Stimulated activated naive B cell treated with anti-CD40 and anti-IgM and Interleukin-4, amounts not matched to agents 10 μg/mL and 1 μg/mL and 100 μg/mL, for 72 hours (primary cell): ENCODE results near the gene RNF2.
"Not testable (repeated sequence)": the region's sequence is repeated elsewhere in the genome, so short reads cannot be mapped to it uniquely, and the experiment has no call there.

ENCODE experiments used
- ATAC-seq, 2 donors: fragments of 150-1000 bp; cut with Tn5 transposase; replicated peaks; 2 replicates each; pipeline ENCODE4 v1.10.0; 2021; ENCODE audit warnings: moderate library complexity in 1 of 2
- DNase-seq: peaks from one replicate; pipeline ENCODE4 v3.0.0; 2021
- H3K27ac Mint-ChIP-seq: one replicate; pipeline ENCODE4 v1.8.0; 2022; ENCODE audit warnings: mild to moderate bottlenecking, mixed read lengths
- H3K27me3 Mint-ChIP-seq, 2 donors: one replicate each; pipeline ENCODE4 v1.8.0; 2022; ENCODE audit warnings: mixed read lengths in 2 of 2
- H3K36me3 Mint-ChIP-seq, 2 donors: one replicate each; pipeline ENCODE4 v1.8.0; 2022; ENCODE audit warnings: mixed read lengths in 2 of 2, mild to moderate bottlenecking in 1 of 2
- H3K4me1 Mint-ChIP-seq, 2 donors: one replicate each; pipeline ENCODE4 v1.8.0; 2022; ENCODE audit warnings: mixed read lengths in 2 of 2, mild to moderate bottlenecking in 1 of 2
- H3K4me3 Mint-ChIP-seq, 2 donors: one replicate each; pipeline ENCODE4 v1.8.0; 2022; ENCODE audit warnings: mild to moderate bottlenecking in 2 of 2, mixed read lengths in 2 of 2, moderate library complexity in 1 of 2
- H3K9me3 Mint-ChIP-seq, 2 donors: one replicate each; pipeline ENCODE4 v1.8.0; 2022; ENCODE audit warnings: mixed read lengths in 2 of 2, mild to moderate bottlenecking in 1 of 2

Gene RNF2

GRCh38 chr1:185044981-185045813, at the start of gene RNF2:
Gene RNF2 (plus strand): TSS chr1:185045558. CDS start chr1:185087554, 41,996 bp downstream.
- Mint-ChIP-seq H3K27me3 (no peaks in the 10 kb centered on the region), H3K27ac (peak within 1 kb of the TSS; percentile 92), H3K9me3 (no peaks in the 10 kb centered on the region), H3K36me3 (no peaks in the 10 kb centered on the region), H3K4me1 (peaks cover 14 to 36% of the 10 kb centered on the region in 2 donors), H3K4me3 (peak within 1 kb of the TSS; percentile 95 to 97)
- peak; percentile 89 to 90 for ATAC-seq
- DNase-seq = peak; percentile 77

DNA sequence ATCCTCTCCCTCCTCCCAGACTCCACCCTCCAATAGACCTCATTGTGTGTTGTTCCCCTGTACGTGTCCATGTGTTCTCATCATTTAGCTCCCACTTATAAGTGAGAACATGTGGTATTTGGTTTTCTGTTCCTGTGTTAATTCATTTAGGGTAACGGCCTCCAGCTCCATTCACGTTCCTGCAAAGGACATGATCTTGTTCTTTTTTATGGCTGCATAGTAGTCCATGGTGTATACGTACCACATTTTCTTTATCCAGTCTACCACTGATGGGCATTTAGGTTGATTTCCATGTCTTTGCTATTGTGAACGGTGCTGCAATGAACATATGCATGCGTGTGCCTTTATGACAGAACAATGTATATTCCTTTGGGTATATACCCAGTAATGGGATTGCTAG, 45.4 kb upstream of the RNF2 start:
- H3K9me3 Mint-ChIP-seq, H3K27ac Mint-ChIP-seq, H3K4me3 Mint-ChIP-seq, H3K4me1 Mint-ChIP-seq, H3K36me3 Mint-ChIP-seq, DNase-seq, ATAC-seq: not testable (repeated sequence)
- peaks cover 11 to 27% of the 10 kb centered on the region in 2 donors for H3K27me3 Mint-ChIP-seq

- not testable (repeated sequence) for ATAC-seq
These were observed 44.0 kb upstream of the RNF2 start for GRCh38 chr1:185001312-185001880.

GRCh38 chr1:185008838-185009237, 36.5 kb upstream of the RNF2 start:
- H3K27me3 Mint-ChIP-seq = peaks cover 0 to 15% of the 10 kb centered on the region in 2 donors
- H3K36me3 Mint-ChIP-seq = no peaks in the 10 kb centered on the region
- no peaks in the 10 kb centered on the region for H3K4me1 Mint-ChIP-seq
- H3K4me3 Mint-ChIP-seq = no peak overlapping the region
- no peak overlapping the region for H3K27ac Mint-ChIP-seq
- DNase-seq (no peak), ATAC-seq (no peak)
- H3K9me3 Mint-ChIP-seq = no peaks in the 10 kb centered on the region

More at GRCh38 chr1:185001312-185001880, 44.0 kb upstream of the RNF2 start:
- not testable (repeated sequence) for H3K4me1 Mint-ChIP-seq, H3K27ac Mint-ChIP-seq, DNase-seq, H3K9me3 Mint-ChIP-seq, H3K36me3 Mint-ChIP-seq, H3K4me3 Mint-ChIP-seq
- peaks cover 11 to 22% of the 10 kb centered on the region in 2 donors for H3K27me3 Mint-ChIP-seq

- DNase-seq (no peak), ATAC-seq (no peak)
- Mint-ChIP-seq H3K27ac (no peak overlapping the region), H3K27me3 (peaks cover 0 to 15% of the 10 kb centered on the region in 2 donors), H3K9me3 (no peaks in the 10 kb centered on the region), H3K4me3 (no peak overlapping the region), H3K36me3 (no peaks in the 10 kb centered on the region), H3K4me1 (no peaks in the 10 kb centered on the region)
These were observed 35.0 kb upstream of the RNF2 start for GRCh38 chr1:185010361-185010760.

- Mint-ChIP-seq H3K4me3 (no peak overlapping the region), H3K9me3 (no peaks in the 10 kb centered on the region), H3K27me3 (peaks cover 4 to 15% of the 10 kb centered on the region in 2 donors), H3K36me3 (no peaks in the 10 kb centered on the region), H3K4me1 (peaks cover 5 to 6% of the 10 kb centered on the region in 2 donors), H3K27ac (no peak overlapping the region)
- ATAC-seq (no peak), DNase-seq (no peak)
These were observed 30.4 kb upstream of the RNF2 start for GRCh38 chr1:185014941-185015340.

DNA sequence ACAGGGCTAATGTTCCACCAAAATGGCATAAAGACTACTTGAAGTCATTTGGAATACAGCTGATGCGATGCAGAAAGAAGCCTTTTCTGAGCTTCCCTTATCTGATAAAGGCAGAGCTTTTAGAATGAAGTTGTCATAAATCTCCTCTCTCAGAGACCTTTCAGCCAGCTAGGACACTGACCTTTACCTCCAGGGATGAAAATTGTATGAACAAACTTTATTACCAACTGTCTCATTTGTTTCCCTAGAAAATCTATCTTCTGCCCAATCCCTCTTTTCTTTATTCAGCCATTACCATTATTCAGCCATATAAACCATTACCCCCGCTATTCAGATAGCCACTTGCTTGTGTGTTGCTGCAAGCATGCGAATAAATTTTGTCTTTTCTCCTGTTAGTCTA, 29.7 kb upstream of the RNF2 start:
- Mint-ChIP-seq H3K4me1 (peaks cover 5 to 6% of the 10 kb centered on the region in 2 donors), H3K4me3 (no peak overlapping the region), H3K27me3 (peaks cover 4 to 15% of the 10 kb centered on the region in 2 donors)

DNA sequence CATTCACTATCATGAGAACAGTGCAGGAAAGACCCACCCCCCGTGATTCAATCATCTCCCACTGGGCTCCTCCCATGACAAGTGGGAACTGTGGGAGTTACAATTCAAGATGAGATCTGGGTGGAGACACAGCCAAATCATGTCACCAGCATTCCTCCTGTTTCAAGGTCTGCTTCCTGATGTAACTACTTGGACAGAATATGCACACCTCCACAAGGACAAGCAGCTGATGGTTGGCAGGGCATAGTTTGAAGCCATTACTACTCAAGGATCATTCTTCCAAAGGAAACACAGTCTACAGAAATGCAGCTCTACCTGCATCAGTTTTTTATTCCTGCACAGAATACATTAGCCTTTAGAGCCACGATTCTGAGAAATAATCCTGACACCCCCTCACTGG, 28.5 kb upstream of the RNF2 start:
- Mint-ChIP-seq H3K27me3 (peaks cover 4 to 6% of the 10 kb centered on the region in 2 donors), H3K27ac (no peak overlapping the region), H3K36me3 (no peaks in the 10 kb centered on the region), H3K9me3 (no peaks in the 10 kb centered on the region), H3K4me3 (no peak overlapping the region), H3K4me1 (peaks cover 5 to 6% of the 10 kb centered on the region in 2 donors)
- ATAC-seq (no peak), DNase-seq (no peak)

More for the DNA sequence above, 29.7 kb upstream of the RNF2 start:
- no peak for DNase-seq
- H3K9me3 Mint-ChIP-seq = no peaks in the 10 kb centered on the region
- H3K36me3 Mint-ChIP-seq = no peaks in the 10 kb centered on the region
- ATAC-seq = no peak
- H3K27ac Mint-ChIP-seq = no peak overlapping the region

GRCh38 chr1:185017338-185017737, 28.0 kb upstream of the RNF2 start:
- H3K27me3 Mint-ChIP-seq = peaks cover 4 to 5% of the 10 kb centered on the region in 2 donors
- peaks cover 5 to 6% of the 10 kb centered on the region in 2 donors for H3K4me1 Mint-ChIP-seq
- no peak for DNase-seq

GRCh38 chr1:185017966-185018365, 27.4 kb upstream of the RNF2 start:
- Mint-ChIP-seq H3K36me3 (no peaks in the 10 kb centered on the region), H3K4me3 (no peak overlapping the region), H3K9me3 (no peaks in the 10 kb centered on the region), H3K27me3 (peaks cover 4 to 5% of the 10 kb centered on the region in 2 donors), H3K4me1 (peaks cover 5 to 6% of the 10 kb centered on the region in 2 donors), H3K27ac (no peak overlapping the region)
- no peak for ATAC-seq
- DNase-seq = no peak

More at GRCh38 chr1:185017338-185017737, 28.0 kb upstream of the RNF2 start:
- Mint-ChIP-seq H3K9me3 (no peaks in the 10 kb centered on the region), H3K27ac (no peak overlapping the region), H3K36me3 (no peaks in the 10 kb centered on the region), H3K4me3 (no peak overlapping the region)
- no peak for ATAC-seq

GRCh38 chr1:185027252-185027882, 18.0 kb upstream of the RNF2 start:
- no peak overlapping the region for H3K27ac Mint-ChIP-seq
- ATAC-seq = no peak
- peaks cover 17 to 19% of the 10 kb centered on the region in 2 donors for H3K9me3 Mint-ChIP-seq
- H3K36me3 Mint-ChIP-seq = peaks cover 12 to 22% of the 10 kb centered on the region in 2 donors
- no peaks in the 10 kb centered on the region for H3K4me1 Mint-ChIP-seq
- H3K4me3 Mint-ChIP-seq = no peak overlapping the region
- DNase-seq = no peak
- H3K27me3 Mint-ChIP-seq = peaks cover 13 to 24% of the 10 kb centered on the region in 2 donors

GRCh38 chr1:185033686-185034085, 11.7 kb upstream of the RNF2 start:
- H3K27me3 Mint-ChIP-seq = peaks cover 5 to 13% of the 10 kb centered on the region in 2 donors
- H3K9me3 Mint-ChIP-seq = no peaks in the 10 kb centered on the region
- H3K4me3 Mint-ChIP-seq = no peak overlapping the region
- H3K36me3 Mint-ChIP-seq = no peaks in the 10 kb centered on the region
- ATAC-seq = no peak
- no peak overlapping the region for H3K27ac Mint-ChIP-seq
- no peaks in the 10 kb centered on the region for H3K4me1 Mint-ChIP-seq
- no peak for DNase-seq

GRCh38 chr1:185035258-185035657, 10.1 kb upstream of the RNF2 start:
- Mint-ChIP-seq H3K36me3 (no peaks in the 10 kb centered on the region), H3K4me1 (no peaks in the 10 kb centered on the region), H3K27ac (no peak overlapping the region), H3K27me3 (peaks cover 4% of the 10 kb centered on the region in 2 donors), H3K9me3 (no peaks in the 10 kb centered on the region), H3K4me3 (no peak overlapping the region)
- ATAC-seq (no peak), DNase-seq (no peak)

- no peaks in the 10 kb centered on the region for H3K27me3 Mint-ChIP-seq
- ATAC-seq (no peak), DNase-seq (no peak)
- no peaks in the 10 kb centered on the region for H3K36me3 Mint-ChIP-seq
- no peaks in the 10 kb centered on the region for H3K9me3 Mint-ChIP-seq
- no peaks in the 10 kb centered on the region for H3K4me1 Mint-ChIP-seq
- H3K27ac Mint-ChIP-seq = no peak overlapping the region
- no peak overlapping the region for H3K4me3 Mint-ChIP-seq
These were observed 6.5 kb upstream of the RNF2 start for GRCh38 chr1:185038813-185039376.
